Osteoblast (primary cell): ENCODE data around the gene DIAPH3. TPM values are rescaled to one million over a fixed set of nuclear protein-coding genes. Genes with fewer than 3 reads are reported as not detected.

ENCODE experiments used
- DNase-seq: peaks from one replicate; pipeline ENCODE4 v3.0.0; 2011; ENCODE audit warnings: low spot score, mixed read lengths; ENCODE audit not compliant: insufficient read length; ENCODE audit errors: missing footprints
- H2AFZ ChIP-seq: 2 replicates; pipeline ENCODE4 v1.6.0; 2011; ENCODE audit warnings: mild to moderate bottlenecking, low read length
- H3K27ac ChIP-seq: 2 replicates; pipeline ENCODE4 v1.5.1; 2011; ENCODE audit warnings: mild to moderate bottlenecking, low read depth, low read length, moderate library complexity
- H3K27me3 ChIP-seq: 2 replicates; pipeline ENCODE4 v1.6.0; 2012; ENCODE audit warnings: mild to moderate bottlenecking, control low read depth, inconsistent platforms, low read length, moderate library complexity; ENCODE audit not compliant: insufficient read depth
- H3K36me3 ChIP-seq: 2 replicates; pipeline ENCODE4 v1.5.1; 2011; ENCODE audit warnings: mild to moderate bottlenecking, low read length, control low read depth, moderate library complexity; ENCODE audit not compliant: insufficient read depth
- H3K4me1 ChIP-seq: 2 replicates; pipeline ENCODE4 v1.5.1; 2011; ENCODE audit warnings: mild to moderate bottlenecking, low read length, control low read depth, moderate library complexity; ENCODE audit not compliant: insufficient read depth
- H3K4me2 ChIP-seq: 2 replicates; pipeline ENCODE4 v1.6.0; 2011; ENCODE audit warnings: mild to moderate bottlenecking, low read length; ENCODE audit not compliant: insufficient read depth
- H3K4me3 ChIP-seq: fragments of 200-600 bp; sonication (generic); 3 replicates; pipeline ENCODE4 v1.5.1; 2012; ENCODE audit warnings: mild to moderate bottlenecking, low read length, inconsistent platforms; ENCODE audit not compliant: insufficient read depth
- H3K79me2 ChIP-seq: 2 replicates; pipeline ENCODE4 v1.6.0; 2012; ENCODE audit warnings: mild to moderate bottlenecking, low read length, control low read depth, inconsistent platforms; ENCODE audit not compliant: insufficient read depth
- H3K9me3 ChIP-seq: 2 replicates; pipeline ENCODE4 v1.5.1; 2011; ENCODE audit warnings: low read depth, low read length, control low read depth
- H4K20me1 ChIP-seq: 2 replicates; pipeline ENCODE4 v1.6.0; 2012; ENCODE audit warnings: mild to moderate bottlenecking, low read length, control low read depth; ENCODE audit not compliant: insufficient read depth
- CTCF ChIP-seq: IDR thresholded peaks from 2 replicates; pipeline ENCODE4 v1.5.1; 2011; ENCODE audit warnings: mild to moderate bottlenecking, low read depth, low read length, moderate library complexity; ENCODE audit errors: extremely low read depth
- total RNA-seq: library from RNA; depleted of rRNA; stranded (reverse); fragments of >200 nt; gene quantifications from 2 replicates; pipeline ENCODE4 v1.2.3, GENCODE V29; 2012

The DIAPH3 gene
- total RNA-seq, 1 donor = 8.3 TPM

GRCh38 chr13:59954601-59955000, 209.1 kb downstream of the DIAPH3 start:
- no peak for TF ChIP-seq CTCF
- H3K4me3 ChIP-seq = no peak overlapping the region

DNA sequence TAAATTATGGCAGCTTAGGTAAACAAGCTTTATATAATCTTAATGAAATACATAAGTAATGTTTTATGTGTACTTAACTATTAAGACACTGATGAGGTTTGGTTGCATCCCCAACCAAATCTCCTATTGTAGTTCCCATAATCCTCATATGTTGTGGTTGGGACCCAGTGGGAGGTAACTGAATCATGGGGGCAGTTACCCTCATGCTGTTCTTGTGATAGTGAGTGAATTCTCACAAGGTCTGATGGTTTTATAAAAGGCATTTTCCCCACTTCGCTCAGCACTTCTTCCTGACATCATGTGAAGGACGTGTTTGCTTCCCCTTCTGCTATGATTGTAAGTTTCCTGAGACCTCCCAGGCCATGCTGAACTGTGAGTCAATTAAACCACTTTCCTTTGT, 212.7 kb downstream of the DIAPH3 start:
- H3K36me3 ChIP-seq = no peaks in the 10 kb centered on the region
- H3K9me3 ChIP-seq = no peaks in the 10 kb centered on the region
- no peak for DNase-seq
- no peaks in the 10 kb centered on the region for H4K20me1 ChIP-seq
- no peak overlapping the region for H2AFZ ChIP-seq
- peaks cover 18% of the 10 kb centered on the region for H3K4me1 ChIP-seq
- no peak overlapping the region for H3K27ac ChIP-seq
- no peak overlapping the region for H3K4me2 ChIP-seq
- no peaks in the 10 kb centered on the region for H3K27me3 ChIP-seq
- H3K4me3 ChIP-seq = no peak overlapping the region
- TF ChIP-seq CTCF = no peak
- no peaks in the 10 kb centered on the region for H3K79me2 ChIP-seq

More at GRCh38 chr13:59954601-59955000, 209.1 kb downstream of the DIAPH3 start:
- Histone ChIP-seq H3K4me1 (peaks cover 13% of the 10 kb centered on the region), H3K27me3 (no peaks in the 10 kb centered on the region), H4K20me1 (no peaks in the 10 kb centered on the region), H3K4me2 (no peak overlapping the region), H3K36me3 (peaks cover 5% of the 10 kb centered on the region), H3K9me3 (no peaks in the 10 kb centered on the region), H2AFZ (no peak overlapping the region), H3K79me2 (no peaks in the 10 kb centered on the region), H3K27ac (no peak overlapping the region)
- DNase-seq = no peak

- H3K27me3 ChIP-seq = no peaks in the 10 kb centered on the region
- H3K4me2 ChIP-seq = peak overlapping the region; percentile 46
- TF ChIP-seq CTCF = no peak
- H4K20me1 ChIP-seq = no peaks in the 10 kb centered on the region
- peak overlapping the region; percentile 59 for H3K27ac ChIP-seq
- peak; percentile 32 for DNase-seq
- H3K36me3 ChIP-seq = no peaks in the 10 kb centered on the region
- H2AFZ ChIP-seq = peak overlapping the region; percentile 77
- no peak overlapping the region for H3K4me3 ChIP-seq
- no peaks in the 10 kb centered on the region for H3K9me3 ChIP-seq
- peaks cover 18% of the 10 kb centered on the region for H3K4me1 ChIP-seq
- H3K79me2 ChIP-seq = no peaks in the 10 kb centered on the region
These were observed 213.5 kb downstream of the DIAPH3 start for GRCh38 chr13:59950266-59950665.

DNA sequence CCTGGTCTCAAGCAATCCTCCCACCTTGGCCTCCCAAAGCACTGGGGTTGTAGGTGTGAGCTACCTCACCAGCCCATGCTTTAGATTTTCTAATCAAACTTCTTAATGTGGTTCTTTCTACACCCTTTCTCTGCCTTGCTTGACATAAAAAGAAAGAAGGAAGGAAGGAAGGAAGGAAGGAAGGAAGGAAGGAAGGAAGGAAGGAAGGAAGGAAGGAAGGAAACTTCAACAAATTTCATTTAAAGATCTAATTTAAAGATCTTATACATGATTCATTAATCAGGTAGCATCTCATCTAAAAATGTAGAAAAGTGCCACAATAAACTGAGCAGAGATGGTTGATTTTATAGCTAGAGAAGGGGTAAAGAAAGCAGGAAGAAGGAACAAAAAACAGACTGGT, 215.0 kb downstream of the DIAPH3 start:
- Histone ChIP-seq H3K27me3 (no peaks in the 10 kb centered on the region), H3K4me3 (no peak overlapping the region), H3K4me2 (no peak overlapping the region), H2AFZ (no peak overlapping the region), H3K27ac (no peak overlapping the region), H3K79me2 (no peaks in the 10 kb centered on the region), H3K36me3 (no peaks in the 10 kb centered on the region), H4K20me1 (no peaks in the 10 kb centered on the region), H3K9me3 (no peaks in the 10 kb centered on the region), H3K4me1 (peaks cover 18% of the 10 kb centered on the region)
- no peak for DNase-seq
- no peak for TF ChIP-seq CTCF
